Activated CD4-positive, alpha-beta memory T cell treated with anti-CD3 and anti-CD28 coated beads for 36 hours (primary cell): ENCODE results near the gene SULT1A1. TPM values are rescaled to one million over a fixed set of nuclear protein-coding genes. Genes with fewer than 3 reads are reported as not detected.
"Not testable (repeated sequence)": the region's sequence is repeated elsewhere in the genome, so short reads cannot be mapped to it uniquely, and the experiment has no call there.

Experiments used
- CTCF ChIA-PET: fragments of 350-600 bp; sonication (Branson Sonifier 250); formaldehyde crosslinking; loops from one replicate; lab custom pipeline; 2021; ENCODE audit warnings: antibody characterized with exemption, inconsistent platforms; lab: Charles Lee
- POLR2A ChIA-PET: fragments of 350-600 bp; sonication (Branson Sonifier 250); formaldehyde crosslinking; loops from one replicate; lab custom pipeline; 2021; ENCODE audit warnings: antibody characterized with exemption; lab: Charles Lee
- DNase-seq: peaks from one replicate; pipeline ENCODE4 v3.0.0-alpha.2; 2020
- H3K27ac Mint-ChIP-seq: one replicate; pipeline ENCODE4 v1.8.0; 2021; ENCODE audit warnings: mixed read lengths
- H3K27me3 Mint-ChIP-seq: one replicate; pipeline ENCODE4 v1.8.0; 2021; ENCODE audit warnings: mixed read lengths
- H3K36me3 Mint-ChIP-seq: one replicate; pipeline ENCODE4 v1.8.0; 2021; ENCODE audit warnings: mixed read lengths
- H3K4me1 Mint-ChIP-seq: one replicate; pipeline ENCODE4 v1.8.0; 2021; ENCODE audit warnings: low read depth, mixed read lengths
- H3K4me3 Mint-ChIP-seq: one replicate; pipeline ENCODE4 v1.8.0; 2021; ENCODE audit warnings: mild to moderate bottlenecking, mixed read lengths
- H3K9me3 Mint-ChIP-seq: one replicate; pipeline ENCODE4 v1.8.0; 2021; ENCODE audit warnings: mixed read lengths
- intact Hi-C: fragments of 100-400 bp; cut with micrococcal nuclease; formaldehyde crosslinking; loops from one replicate; pipeline ENCODE4 v1.15.1; 2023
- total RNA-seq, 2 experiments: library from RNA; stranded (reverse); gene quantifications; one replicate each; pipeline ENCODE4 v1.2.3, GENCODE V29; 2021

The SULT1A1 gene
- total RNA-seq, 2 experiments from 2014 or later: 8.7 to 9.0 TPM

- intact Hi-C loops: no loop called here
- no peak for DNase-seq
- peaks cover 2% of the 10 kb centered on the region for H3K36me3 Mint-ChIP-seq
- no peaks in the 10 kb centered on the region for H3K9me3 Mint-ChIP-seq
- H3K4me1 Mint-ChIP-seq: peaks cover 4% of the 10 kb centered on the region
- no peaks in the 10 kb centered on the region for H3K27me3 Mint-ChIP-seq
- no peak overlapping the region for H3K27ac Mint-ChIP-seq
- ChIA-PET POLR2A (no interaction called here), CTCF (no interaction called here)
- H3K4me3 Mint-ChIP-seq: no peak overlapping the region
Observed at GRCh38 chr16:28606291-28607115, 3.3 kb downstream of the SULT1A1 start.

- peaks cover 2% of the 10 kb centered on the region for H3K36me3 Mint-ChIP-seq
- intact Hi-C loops: no loop called here
- ChIA-PET CTCF (no interaction called here), POLR2A (no interaction called here)
- H3K4me3 Mint-ChIP-seq: no peak overlapping the region
- H3K27me3 Mint-ChIP-seq: no peaks in the 10 kb centered on the region
- no peak overlapping the region for H3K27ac Mint-ChIP-seq
- no peaks in the 10 kb centered on the region for H3K4me1 Mint-ChIP-seq
- no peak for DNase-seq
- H3K9me3 Mint-ChIP-seq: no peaks in the 10 kb centered on the region
Observed at GRCh38 chr16:28604186-28604565, 5.7 kb downstream of the SULT1A1 start.

- peaks cover 2% of the 10 kb centered on the region for H3K36me3 Mint-ChIP-seq
- intact Hi-C loops: no loop called here
- H3K27ac Mint-ChIP-seq: no peak overlapping the region
- no peaks in the 10 kb centered on the region for H3K27me3 Mint-ChIP-seq
- ChIA-PET POLR2A (no interaction called here), CTCF (no interaction called here)
- no peak overlapping the region for H3K4me3 Mint-ChIP-seq
- H3K4me1 Mint-ChIP-seq: no peaks in the 10 kb centered on the region
- H3K9me3 Mint-ChIP-seq: no peaks in the 10 kb centered on the region
- no peak for DNase-seq
Observed at GRCh38 chr16:28603381-28604185, 6.3 kb downstream of the SULT1A1 start.

GRCh38 chr16:28602529-28602928 lies 7.3 kb downstream of the SULT1A1 start:
- Mint-ChIP-seq H3K36me3 (peaks cover 2% of the 10 kb centered on the region), H3K4me3 (no peak overlapping the region), H3K9me3 (no peaks in the 10 kb centered on the region), H3K27me3 (no peaks in the 10 kb centered on the region), H3K4me1 (no peaks in the 10 kb centered on the region), H3K27ac (no peak overlapping the region)
- ChIA-PET POLR2A (no interaction called here), CTCF (no interaction called here)
- no peak for DNase-seq
- intact Hi-C loops: no loop called here

GRCh38 chr16:28602062-28602461 lies 7.8 kb downstream of the SULT1A1 start:
- CTCF ChIA-PET, H3K27me3 Mint-ChIP-seq, POLR2A ChIA-PET, H3K4me3 Mint-ChIP-seq, H3K36me3 Mint-ChIP-seq, H3K4me1 Mint-ChIP-seq, H3K27ac Mint-ChIP-seq, intact Hi-C loops, DNase-seq, H3K9me3 Mint-ChIP-seq: not testable (repeated sequence)

GRCh38 chr16:28601589-28601988 lies 8.3 kb downstream of the SULT1A1 start:
- DNase-seq, H3K27me3 Mint-ChIP-seq, H3K4me1 Mint-ChIP-seq, POLR2A ChIA-PET, intact Hi-C loops, H3K27ac Mint-ChIP-seq, H3K9me3 Mint-ChIP-seq, H3K36me3 Mint-ChIP-seq, CTCF ChIA-PET, H3K4me3 Mint-ChIP-seq: not testable (repeated sequence)

- H3K9me3 Mint-ChIP-seq, H3K4me1 Mint-ChIP-seq: not testable (repeated sequence)
Observed at GRCh38 chr16:28600965-28601364, 8.9 kb downstream of the SULT1A1 start.

GRCh38 chr16:28599377-28600285 lies 10.2 kb downstream of the SULT1A1 start:
- H3K36me3 Mint-ChIP-seq, DNase-seq, CTCF ChIA-PET, H3K9me3 Mint-ChIP-seq, POLR2A ChIA-PET, intact Hi-C loops, H3K4me3 Mint-ChIP-seq, H3K4me1 Mint-ChIP-seq, H3K27ac Mint-ChIP-seq, H3K27me3 Mint-ChIP-seq: not testable (repeated sequence)

More at GRCh38 chr16:28600965-28601364, 8.9 kb downstream of the SULT1A1 start:
- CTCF ChIA-PET, intact Hi-C loops, DNase-seq, H3K27ac Mint-ChIP-seq, H3K4me3 Mint-ChIP-seq, H3K36me3 Mint-ChIP-seq, H3K27me3 Mint-ChIP-seq, POLR2A ChIA-PET: not testable (repeated sequence)

- no peak overlapping the region for H3K4me3 Mint-ChIP-seq
- ChIA-PET POLR2A (no interaction called here), CTCF (interaction anchor here (0.9 kb wide), 1 partner anchor 24 kb away, joined by 3 read pairs; no protein-coding TSS in a partner anchor)
- H3K27ac Mint-ChIP-seq: no peak overlapping the region
- H3K9me3 Mint-ChIP-seq: no peaks in the 10 kb centered on the region
- H3K4me1 Mint-ChIP-seq: no peaks in the 10 kb centered on the region
- no peaks in the 10 kb centered on the region for H3K36me3 Mint-ChIP-seq
- DNase-seq: no peak
- intact Hi-C loops: no loop called here
- no peaks in the 10 kb centered on the region for H3K27me3 Mint-ChIP-seq
Observed at GRCh38 chr16:28597692-28598261, 12.1 kb downstream of the SULT1A1 start.

- no peak within 1 kb of the TSS for H3K27ac Mint-ChIP-seq
- H3K4me3 Mint-ChIP-seq: no peak within 1 kb of the TSS
- no peaks in the 10 kb centered on the region for H3K4me1 Mint-ChIP-seq
- H3K27me3 Mint-ChIP-seq: no peaks in the 10 kb centered on the region
- no peaks in the 10 kb centered on the region for H3K36me3 Mint-ChIP-seq
- intact Hi-C loops: no loop called here
- no peak for DNase-seq
- POLR2A ChIA-PET: no interaction called here
- CTCF ChIA-PET: no interaction called here
- no peaks in the 10 kb centered on the region for H3K9me3 Mint-ChIP-seq
Observed at GRCh38 chr16:28596840-28597691, 12.8 kb downstream of the SULT1A1 start, which contains the start of gene SULT1A2. TSS of gene SULT1A2 (minus strand) at chr16:28597050. CDS start at chr16:28595930, 1,120 bp downstream.

- Mint-ChIP-seq H3K4me1 (no peaks in the 10 kb centered on the region), H3K27ac (no peak overlapping the region), H3K9me3 (no peaks in the 10 kb centered on the region), H3K36me3 (no peaks in the 10 kb centered on the region), H3K27me3 (no peaks in the 10 kb centered on the region), H3K4me3 (no peak overlapping the region)
- no peak for DNase-seq
- CTCF ChIA-PET: no interaction called here
- POLR2A ChIA-PET: interaction anchor here (0.6 kb wide), 1 partner anchor 71 kb away, joined by 3 read pairs; no protein-coding TSS in a partner anchor
- intact Hi-C loops: no loop called here
Observed at GRCh38 chr16:28596115-28596630, 13.7 kb downstream of the SULT1A1 start.
